Measurements from ENCODE around the gene DHX32. TPM values are rescaled to one million over a fixed set of nuclear protein-coding genes. Genes with fewer than 3 reads are reported as not detected.

The DHX32 gene
- total and polyA plus RNA-seq, 2 of the 4 experiments (the other 2 are of a cell fraction), result 15.6 to 27.8 TPM

- TF ChIP-seq RFX5 (IDR thresholded peaks at IDR 0.05; ENCODE audit: low read depth, low read length), result no peak
- no peak for TF ChIP-seq CTCF (conservative IDR thresholded peaks at IDR 0.05; ENCODE audit: low read depth, low read length)
- TF ChIP-seq FOS (IDR thresholded peaks at IDR 0.05; ENCODE audit: low read depth, low read length), result no peak
- TF ChIP-seq CHD1 (IDR thresholded peaks at IDR 0.05; ENCODE audit: low read depth, low read length), result no peak
- TF ChIP-seq BHLHE40 (IDR thresholded peaks at IDR 0.05; ENCODE audit: low read depth, low read length), result no peak
- TF ChIP-seq RAD21 (IDR thresholded peaks at IDR 0.05; ENCODE audit: low read length), result no peak
- no peak for TF ChIP-seq NFE2L2 (IDR thresholded peaks at IDR 0.05; ENCODE audit: low read depth, low read length)
- no peak for TF ChIP-seq MAZ (IDR thresholded peaks at IDR 0.05; ENCODE audit: borderline replicate concordance, low read depth, low read length)
- no peak for TF ChIP-seq MXI1 (IDR thresholded peaks at IDR 0.05; ENCODE audit: borderline replicate concordance, low read depth, low read length)
- no peak for TF ChIP-seq POLR2A (IDR thresholded peaks at IDR 0.05; ENCODE audit: low read depth, low read length)
- no peak for TF ChIP-seq CEBPB (IDR thresholded peaks at IDR 0.05; ENCODE audit: low read depth, low read length)
- no peak for TF ChIP-seq SMC3 (IDR thresholded peaks at IDR 0.05; ENCODE audit: low read depth, low read length)
- TF ChIP-seq MAFK (IDR thresholded peaks at IDR 0.05; ENCODE audit: low read depth, low read length), result no peak
- TF ChIP-seq USF2 (IDR thresholded peaks at IDR 0.05; ENCODE audit: low read depth, low read length), result no peak
- no peak for TF ChIP-seq RCOR1 (IDR thresholded peaks at IDR 0.05; ENCODE audit: insufficient replicate concordance, low read length)
- TF ChIP-seq ELK1 (IDR thresholded peaks at IDR 0.05; ENCODE audit: borderline replicate concordance, low read depth, low read length), result no peak
- intact Hi-C loops (cut with micrococcal nuclease), result no loop called here
- WGBS, 2 experiments (ENCODE audit: extremely low coverage in 2 of 2, insufficient read length in 1 of 2), result 72% methylated on average over 4 of the region's 5 CpGs; no CpG with 5 or more reads in 1 of the 2 experiments
These were observed 83.0 kb downstream of the DHX32 start for GRCh38 chr10:125797994-125798662.

More at GRCh38 chr10:125797994-125798662, 83.0 kb downstream of the DHX32 start:
- ChIA-PET CTCF (no interaction called here), POLR2A (ENCODE audit: unreplicated experiment) (no interaction called here)
- ATAC-seq (ENCODE audit: low read depth) (no peak), DNase-seq (no peak)
- Histone ChIP-seq H2BK120ac (ENCODE audit: low read depth, low read length) (no peak overlapping the region), H2AK9ac (replicated peaks; ENCODE audit: low read depth, low read length, poor library complexity) (no peak overlapping the region), H4K5ac (ENCODE audit: low read depth, low read length) (no peak overlapping the region), H3K9ac (ENCODE audit: low read depth, low read length) (no peak overlapping the region), H3K36me3 (ENCODE audit: control insufficient read depth, insufficient read depth, low read length) (peaks cover 27% of the 10 kb centered on the region), H3K4me2 (ENCODE audit: low read depth, low read length) (no peak overlapping the region), H3K23ac (ENCODE audit: low read depth, low read length) (no peak overlapping the region), H2BK15ac (ENCODE audit: low read depth, low read length) (no peak overlapping the region), H4K91ac (ENCODE audit: insufficient read depth, low read depth, low read length) (no peak overlapping the region), H2AFZ (replicated peaks; ENCODE audit: low read length, poor library complexity) (no peak overlapping the region), H3K9me1 (ENCODE audit: insufficient read depth, low read length) (peaks cover 3% of the 10 kb centered on the region), H2AK5ac (ENCODE audit: low read depth, low read length) (no peak overlapping the region), H3K18ac (ENCODE audit: low read depth, low read length) (no peak overlapping the region), H3K79me1 (ENCODE audit: low read depth in 1 of 2, low read length in 2 of 2) (no peaks in the 10 kb centered on the region), H3K4me1 (ENCODE audit: control insufficient read depth, insufficient read depth, low read length) (no peaks in the 10 kb centered on the region), H3K4ac (ENCODE audit: low read depth, low read length) (no peak overlapping the region), H3K4me3 (ENCODE audit: insufficient read depth, low read depth, low read length) (no peak overlapping the region), H3K27ac (ENCODE audit: insufficient read depth, low read length) (no peak overlapping the region), H4K20me1 (ENCODE audit: insufficient read depth, low read length) (no peaks in the 10 kb centered on the region), H3K27me3 (ENCODE audit: control insufficient read depth, insufficient read depth, low read length) (no peaks in the 10 kb centered on the region), H2BK5ac (ENCODE audit: low read depth, low read length, poor library complexity, severe bottlenecking) (no peak overlapping the region), H4K8ac (ENCODE audit: low read depth in 2 of 2, low read length in 2 of 2) (no peak overlapping the region), H2BK20ac (ENCODE audit: low read depth, low read length) (no peak overlapping the region), H3K14ac (replicated peaks; ENCODE audit: low read depth, low read length) (no peak overlapping the region), H3K9me3 (ENCODE audit: control insufficient read depth, insufficient read depth, low read length) (no peaks in the 10 kb centered on the region), H3K56ac (ENCODE audit: extremely low read depth, insufficient read depth, low read length) (no peak overlapping the region)
- in situ Hi-C loops (cut with MboI; ENCODE audit: low sequenced_read_pairs) (no loop called here), dilution Hi-C loops (cut with HindIII; ENCODE audit: low sequenced_read_pairs, unreplicated experiment) (no loop called here)
- BruUV-seq (replicated peaks), result no TSS peak

All from IMR-90 (cell line).